HT1080 (cell line): Measurements from ENCODE around the gene FCGBP. TPM values are rescaled to one million over a fixed set of nuclear protein-coding genes. Genes with fewer than 3 reads are reported as not detected.
"Not testable (repeated sequence)": the region's sequence is repeated elsewhere in the genome, so short reads cannot be mapped to it uniquely, and the experiment has no call there.

ENCODE experiments used
- DNase-seq: peaks from one replicate; pipeline ENCODE4 v3.0.0-alpha.2; 2015; ENCODE audit warnings: low read depth
- total RNA-seq: library from RNA; depleted of rRNA; stranded (reverse); fragments of >200 nt; shearing (Covaris generic); gene quantifications from 2 replicates; pipeline ENCODE4 v1.2.3, GENCODE V29; 2014; rRNA removed

Gene FCGBP
- total RNA-seq, 1 experiment from 2014 or later, result 0.26 TPM

GRCh38 chr19:39892506-39892902, 41.9 kb downstream of the FCGBP start:
- DNase-seq, result not testable (repeated sequence)

- not testable (repeated sequence) for DNase-seq
Observed at GRCh38 chr19:39891660-39892505, 42.6 kb downstream of the FCGBP start.

DNA sequence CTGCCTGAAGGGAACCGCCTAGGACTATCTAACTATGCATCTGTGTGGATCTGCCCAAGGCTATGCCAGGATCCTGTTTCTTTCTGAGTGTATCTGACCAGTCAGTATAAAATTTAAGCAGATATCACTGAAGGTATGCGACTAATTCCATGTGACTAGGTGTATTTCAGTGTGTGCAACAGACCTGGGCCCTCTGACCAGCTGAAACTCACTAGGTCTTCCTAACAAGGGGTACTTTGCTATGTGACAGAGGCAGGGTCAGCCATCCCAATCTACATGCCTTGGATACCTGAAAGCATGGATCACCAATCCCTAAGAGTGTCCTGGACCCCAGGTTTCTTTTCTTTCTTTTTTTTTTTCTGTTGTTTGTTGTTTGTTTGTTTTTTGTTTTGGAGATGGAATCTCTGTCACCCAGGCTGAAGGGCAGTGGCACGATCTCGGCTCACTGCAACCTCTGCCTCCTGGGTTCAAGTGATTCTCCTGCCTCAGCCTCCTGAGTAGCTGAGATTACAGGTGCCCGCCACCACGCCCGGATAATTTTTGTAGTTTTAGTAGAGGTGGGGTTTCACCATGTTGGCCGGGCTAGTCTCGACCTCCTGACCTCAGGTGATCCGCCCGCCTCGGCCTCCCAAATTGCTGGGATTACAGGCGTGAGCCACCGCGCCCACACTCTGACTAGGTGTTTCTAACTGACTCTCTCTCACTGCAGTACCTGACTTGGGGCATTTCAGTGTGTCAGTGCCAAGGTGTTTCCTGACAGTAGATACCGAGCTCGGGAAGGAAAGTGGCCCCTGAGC, 43.5 kb downstream of the FCGBP start:
- no peak for DNase-seq

GRCh38 chr19:39889872-39890754, 44.3 kb downstream of the FCGBP start:
- not testable (repeated sequence) for DNase-seq

GRCh38 chr19:39887456-39887951, 46.9 kb downstream of the FCGBP start:
- not testable (repeated sequence) for DNase-seq

DNA sequence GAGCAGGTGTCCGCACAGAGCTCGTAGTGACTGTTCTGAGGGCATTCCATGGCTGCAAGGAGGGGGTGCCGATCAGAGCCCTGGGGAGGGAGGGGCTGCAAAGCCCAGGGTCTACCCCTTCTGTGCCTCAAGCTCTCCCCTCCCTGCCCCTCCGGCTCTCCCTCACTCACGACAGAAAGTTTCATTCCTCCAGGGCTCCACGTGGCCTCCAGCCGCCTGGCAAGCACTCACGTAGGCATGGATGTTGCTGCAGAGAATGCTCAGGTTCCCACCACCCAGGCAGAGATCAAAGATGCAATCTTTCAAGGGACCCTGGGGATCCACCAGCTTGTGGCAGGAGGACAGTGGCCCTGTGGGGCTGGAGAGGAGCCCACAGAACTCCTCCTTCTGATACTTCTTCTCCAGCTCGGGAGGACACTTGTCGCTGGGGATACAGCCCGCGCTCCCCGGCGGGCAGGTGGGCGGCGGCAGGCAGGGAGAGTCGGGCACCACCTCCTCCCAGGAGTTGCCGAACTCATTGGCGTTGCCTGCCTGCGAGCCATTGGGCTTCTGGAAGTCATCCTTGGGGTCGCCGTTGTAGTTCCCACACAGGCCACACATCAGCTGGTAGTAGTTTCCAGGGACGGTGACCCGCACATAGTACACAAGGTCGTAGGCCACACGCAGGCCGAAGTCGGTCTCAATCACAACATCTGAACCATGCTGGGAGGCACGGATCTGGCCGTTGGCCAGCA, 48.4 kb downstream of the FCGBP start:
- not testable (repeated sequence) for DNase-seq

GRCh38 chr19:39884721-39885120, 49.7 kb downstream of the FCGBP start:
- not testable (repeated sequence) for DNase-seq

Other genes starting within 250 kb of the FCGBP start
- gene LGALS14, start 230.2 kb downstream of the FCGBP start, total RNA-seq, result not detected in 2 replicates
- not detected in 2 replicates for gene CLC, start 196.6 kb downstream of the FCGBP start, total RNA-seq
- not detected in 2 replicates for gene LEUTX, start 155.8 kb downstream of the FCGBP start, total RNA-seq
- 0.60 and 1.3 TPM in 2 replicates for gene DYRK1B, start 100.5 kb downstream of the FCGBP start, total RNA-seq
- gene FBL, start 88.3 kb downstream of the FCGBP start, total RNA-seq, result 265 and 384 TPM in 2 replicates
- gene PSMC4, start 36.5 kb upstream of the FCGBP start, total RNA-seq, result 324 and 370 TPM in 2 replicates
- gene ZNF546, start 62.4 kb upstream of the FCGBP start, total RNA-seq, result 0.97 and 1.8 TPM in 2 replicates
- 7.2 and 10.6 TPM in 2 replicates for gene ZNF780B, start 121.6 kb upstream of the FCGBP start, total RNA-seq
- 6.8 and 10.8 TPM in 2 replicates for gene ZNF780A, start 156.3 kb upstream of the FCGBP start, total RNA-seq